Hepatic stellate cell (primary cell): Measurements from ENCODE around the gene TSPAN9.

Experiments
- DNase-seq: peaks from one replicate; pipeline ENCODE4 v3.0.0; 2011; ENCODE audit warnings: low spot score

TSPAN9 gene

GRCh38 chr12:3316776-3317480 is 239.7 kb downstream of the TSPAN9 start:
- DNase-seq: no peak

- DNase-seq: no peak
Observed at GRCh38 chr12:3317481-3317815, 240.3 kb downstream of the TSPAN9 start.

GRCh38 chr12:3317841-3318501 is 240.8 kb downstream of the TSPAN9 start:
- DNase-seq: no peak

- no peak for DNase-seq
Observed at GRCh38 chr12:3319723-3320492, 242.7 kb downstream of the TSPAN9 start.

- DNase-seq: no peak
Observed at GRCh38 chr12:3320881-3321509, 243.8 kb downstream of the TSPAN9 start.

GRCh38 chr12:3321881-3322280 is 244.7 kb downstream of the TSPAN9 start:
- DNase-seq: no peak

DNA sequence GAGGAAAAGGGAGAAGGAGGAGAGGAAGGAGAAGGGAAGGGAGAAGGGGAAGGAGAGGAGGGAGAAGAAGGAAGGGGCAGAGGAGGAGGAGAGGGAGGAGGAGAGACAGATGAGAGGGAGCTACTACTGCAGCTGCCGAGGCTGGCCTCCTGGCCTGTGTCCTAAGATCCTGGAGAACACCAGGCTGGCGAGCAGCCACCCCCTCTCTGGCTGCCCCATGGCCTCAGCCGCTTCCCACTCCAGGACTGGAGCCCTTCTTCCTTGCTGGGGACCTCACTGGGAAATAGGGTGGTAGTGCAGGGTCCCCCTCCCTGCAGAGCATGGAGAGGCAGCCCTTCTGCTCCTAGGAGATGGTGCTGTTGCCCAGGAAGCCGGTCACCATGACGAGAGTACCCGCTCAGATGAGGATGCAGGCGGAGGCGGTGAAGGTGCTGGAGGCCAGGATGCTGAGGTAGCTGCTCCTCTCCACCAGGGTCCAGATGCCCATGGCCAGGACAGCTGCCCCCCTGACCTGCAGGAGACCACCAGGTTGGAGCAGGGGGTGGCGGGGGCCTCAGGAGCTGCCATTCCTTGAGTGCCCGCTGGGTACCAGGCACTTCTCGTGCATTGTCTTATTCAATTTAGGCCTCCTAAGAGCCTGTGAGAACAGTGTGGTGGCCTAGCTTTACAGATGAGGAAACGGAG is 246.0 kb downstream of the TSPAN9 start:
- DNase-seq: no peak

DNA sequence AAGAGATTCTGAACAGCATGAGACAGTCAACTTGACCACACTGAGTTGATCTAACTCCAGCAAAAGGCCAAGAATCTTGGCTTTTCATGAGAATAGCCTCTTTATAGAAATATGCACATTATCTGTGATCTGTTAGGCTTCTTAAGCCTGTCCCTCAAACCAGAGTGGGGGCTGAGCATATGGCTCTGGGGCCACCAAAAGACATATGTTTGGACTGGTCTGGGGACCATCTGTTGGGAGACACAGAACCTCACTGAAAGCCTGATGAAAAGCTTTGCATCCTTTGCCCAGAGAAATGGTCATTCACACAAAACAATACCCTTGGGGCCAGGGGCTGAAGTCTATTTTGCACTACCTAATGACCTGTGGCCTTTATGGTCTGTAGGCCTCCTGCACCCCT is 248.6 kb downstream of the TSPAN9 start:
- no peak for DNase-seq

GRCh38 chr12:3326156-3326849 is 249.1 kb downstream of the TSPAN9 start:
- DNase-seq: no peak

DNA sequence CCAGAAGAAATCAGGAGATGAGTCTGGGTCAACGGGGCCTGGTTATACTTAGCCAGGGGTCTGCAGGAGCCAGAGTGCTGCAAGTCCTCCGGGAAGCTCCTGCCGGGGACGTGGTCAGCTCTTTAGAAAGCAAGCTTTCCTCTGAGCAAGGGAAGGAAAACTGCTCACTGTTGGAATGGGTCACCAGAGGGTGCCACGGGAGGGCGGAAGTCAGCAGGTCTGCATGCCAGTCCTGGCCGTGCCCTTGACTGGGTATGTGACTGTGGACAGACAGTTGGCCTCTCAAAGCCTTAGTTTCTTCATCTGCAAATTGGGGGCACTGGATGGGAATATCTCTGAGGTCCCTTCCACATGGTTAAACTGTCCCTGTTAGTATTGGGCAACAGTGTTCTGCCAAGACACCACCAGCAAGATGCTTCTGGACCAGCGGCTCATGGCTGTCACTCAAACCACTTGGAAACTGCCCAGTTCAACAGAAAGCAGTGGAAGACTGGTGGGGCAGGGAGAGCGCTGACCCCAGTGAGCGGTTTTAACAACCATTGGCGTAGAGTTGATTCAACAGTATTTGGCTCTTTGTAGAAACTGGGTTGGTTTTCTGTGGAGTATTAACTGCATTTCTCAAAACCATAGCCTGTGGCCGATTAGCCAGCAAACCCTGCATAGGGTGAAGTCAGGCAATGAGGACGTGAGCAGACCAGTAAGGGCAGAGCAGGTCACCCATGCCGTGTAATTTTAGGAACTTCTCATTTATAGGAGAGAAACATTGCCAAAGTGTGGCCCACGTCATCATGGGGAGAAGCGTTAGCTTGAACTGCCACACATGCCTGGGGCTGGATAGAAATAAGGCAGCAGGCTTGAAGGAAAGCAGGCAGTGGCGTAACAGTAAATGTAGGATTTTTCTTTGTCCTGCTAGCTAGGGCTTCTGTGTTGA is 249.9 kb downstream of the TSPAN9 start:
- DNase-seq: no peak

DNA sequence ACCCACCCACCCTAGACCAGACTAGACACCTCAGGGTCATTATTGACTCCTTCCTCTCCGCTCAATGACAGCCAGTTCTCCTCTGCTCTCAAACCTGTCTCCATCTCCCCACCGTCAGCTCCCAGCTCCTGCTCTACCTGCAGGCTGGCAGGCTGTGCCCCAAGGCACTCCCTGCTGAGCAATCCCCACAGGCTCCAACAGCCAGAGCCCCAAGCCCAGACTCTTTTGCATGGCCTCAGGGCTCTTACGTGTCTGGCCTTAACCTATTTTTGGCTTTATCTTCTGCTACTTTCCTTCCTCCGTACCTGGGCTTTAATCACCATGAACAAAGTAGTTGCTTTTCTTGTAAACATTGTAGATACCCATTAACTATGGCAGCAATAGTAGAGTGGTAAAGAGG is 250.9 kb downstream of the TSPAN9 start:
- DNase-seq: no peak

- DNase-seq: no peak
Observed at GRCh38 chr12:3328571-3328970, 251.4 kb downstream of the TSPAN9 start.

DNA sequence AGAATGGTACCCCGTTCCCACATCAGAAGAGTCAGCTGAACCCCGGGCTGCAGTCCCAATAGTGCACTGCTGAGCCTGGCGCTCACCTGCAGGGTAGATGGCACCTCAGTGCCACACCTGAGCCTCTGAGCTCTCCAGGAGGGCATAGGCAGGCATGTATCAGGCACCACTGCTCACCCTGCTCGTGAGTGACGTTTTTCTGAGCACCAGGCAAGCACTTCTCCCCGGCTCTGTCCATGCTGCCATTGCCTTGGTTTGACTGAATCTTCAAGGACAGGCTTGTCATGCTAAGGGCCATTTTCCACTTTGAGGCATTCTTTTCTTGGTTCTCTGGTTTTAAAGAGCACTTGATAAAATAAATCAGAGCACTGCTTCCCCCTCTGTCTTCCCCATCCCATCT is 252.2 kb downstream of the TSPAN9 start:
- DNase-seq: no peak

DNA sequence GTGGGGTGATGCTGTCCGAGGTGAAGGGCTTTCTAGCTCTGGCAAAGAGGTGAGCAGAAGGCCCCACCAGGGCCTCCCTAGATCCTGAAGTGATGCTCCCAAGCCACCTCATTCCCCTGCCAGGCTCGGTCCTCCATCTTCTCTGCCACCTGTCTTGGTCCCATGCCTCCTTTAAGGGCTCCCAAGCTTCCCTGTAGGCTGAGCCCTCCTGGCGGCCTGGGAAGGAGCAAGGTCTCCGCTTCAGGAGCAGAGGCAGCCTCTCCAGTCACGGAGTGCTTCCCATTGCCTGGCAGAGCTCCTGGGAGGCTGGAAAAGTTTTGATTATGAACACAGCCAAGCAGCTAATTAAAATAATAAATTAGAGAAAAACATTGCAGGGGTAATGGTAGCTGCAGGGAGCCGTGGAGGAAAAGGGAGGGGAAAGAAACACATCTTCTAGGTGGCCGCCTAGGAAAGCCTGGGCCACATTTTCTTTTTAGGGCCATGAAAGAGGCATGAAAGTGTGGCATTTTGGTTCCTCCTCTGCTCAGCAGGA is 253.9 kb downstream of the TSPAN9 start:
- no peak for DNase-seq

GRCh38 chr12:3332188-3332587 is 255.0 kb downstream of the TSPAN9 start:
- DNase-seq: no peak

DNA sequence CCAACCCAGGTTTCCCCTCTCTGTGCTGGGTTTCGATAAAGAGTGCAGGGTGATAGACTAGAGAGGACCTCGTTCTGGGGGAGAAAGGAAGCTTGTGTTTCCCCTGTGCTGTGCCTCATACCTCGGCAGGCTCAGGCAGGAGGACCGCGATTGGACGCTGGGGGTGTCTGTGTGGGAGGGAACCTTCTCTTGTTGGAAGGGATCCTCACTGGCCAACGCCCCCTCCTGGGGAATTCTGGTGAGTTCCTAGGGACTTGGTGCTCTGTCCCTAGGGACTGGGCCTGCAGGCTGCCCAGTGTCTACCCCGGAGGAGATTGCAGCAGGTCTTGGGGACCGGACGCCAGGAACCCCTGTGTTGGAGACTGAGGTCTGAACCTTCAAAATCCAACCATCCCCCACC is 256.4 kb downstream of the TSPAN9 start:
- no peak for DNase-seq

DNA sequence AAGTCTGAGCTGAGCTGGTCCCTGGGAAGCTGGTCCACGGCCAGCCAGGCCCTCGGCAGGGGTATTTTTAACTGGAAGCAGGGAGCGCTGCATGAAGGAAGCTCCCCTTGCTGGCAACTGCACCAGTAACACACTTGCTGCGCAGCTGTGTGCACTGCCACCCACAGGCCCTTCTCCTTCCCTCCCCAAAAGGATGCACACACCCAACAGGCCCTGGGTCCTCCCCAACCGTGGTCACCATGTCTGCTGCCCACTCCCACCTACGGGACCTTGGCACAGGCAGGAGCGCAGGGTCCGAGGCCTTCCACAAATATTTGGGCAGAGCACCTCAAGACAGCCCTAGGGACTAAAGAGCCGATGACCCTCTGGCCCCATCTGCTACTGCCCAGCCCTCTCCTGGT is 256.8 kb downstream of the TSPAN9 start:
- DNase-seq: no peak

DNA sequence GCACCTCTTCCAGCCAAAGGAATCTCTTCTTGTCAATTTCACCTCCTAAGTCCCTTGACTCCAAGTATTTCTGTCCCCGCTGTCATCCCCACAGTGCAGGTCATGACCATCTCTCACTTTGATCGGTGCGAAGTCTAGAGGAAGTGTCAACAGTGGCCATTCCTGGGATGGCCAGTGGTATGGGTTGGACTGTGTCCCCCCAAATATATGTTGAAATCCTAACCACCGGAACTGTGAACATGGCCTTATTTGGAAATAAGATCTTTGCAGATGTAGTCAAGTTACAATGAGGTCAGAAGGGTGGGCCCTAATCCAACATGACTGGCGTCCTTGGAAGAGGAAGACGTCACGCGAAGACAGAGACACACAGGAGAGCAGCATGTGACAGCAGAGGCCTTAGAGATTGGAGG is 257.9 kb downstream of the TSPAN9 start:
- DNase-seq: no peak
